Measurements from ENCODE around the gene GAD2.

Gene GAD2

DNA sequence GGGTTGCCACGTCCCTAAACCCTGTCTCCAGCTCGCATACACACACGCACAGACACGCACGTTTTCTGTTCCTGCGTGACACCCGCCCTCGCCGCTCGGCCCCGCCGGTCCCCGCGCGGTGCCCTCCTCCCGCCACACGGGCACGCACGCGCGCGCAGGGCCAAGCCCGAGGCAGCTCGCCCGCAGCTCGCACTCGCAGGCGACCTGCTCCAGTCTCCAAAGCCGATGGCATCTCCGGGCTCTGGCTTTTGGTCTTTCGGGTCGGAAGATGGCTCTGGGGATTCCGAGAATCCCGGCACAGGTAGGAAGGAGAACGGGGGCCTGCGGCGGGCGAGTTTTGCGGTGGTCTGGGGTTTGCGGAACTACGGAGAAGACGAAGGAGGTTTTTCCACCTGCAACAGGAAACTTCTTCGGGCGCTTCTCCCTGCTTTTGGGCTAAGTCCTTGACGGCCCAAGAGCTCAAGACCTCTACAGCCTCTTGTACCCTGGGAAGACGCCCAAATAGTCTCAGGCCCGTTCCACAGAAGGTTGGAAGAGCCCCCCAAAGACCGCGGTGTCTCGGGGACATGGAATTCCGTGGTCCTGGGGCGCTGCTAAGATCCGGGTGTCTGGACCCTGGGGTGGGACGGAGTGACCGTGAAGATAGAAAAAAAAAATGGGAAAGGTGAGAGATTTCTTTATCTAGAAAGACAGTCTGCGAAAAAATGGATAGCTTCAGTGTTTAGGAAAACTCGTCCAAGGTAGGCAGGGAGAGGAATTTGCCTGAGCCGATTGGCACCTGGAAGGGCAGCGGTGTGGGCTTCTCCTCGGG is at the start of gene GAD2:
GAD2 (plus strand) TSS at position 190 of the 811 bp plus-strand sequence; CDS start at position 226, 36 bp downstream.
- TF ChIP-seq FOXM1 (IDR thresholded peaks at IDR 0.05; ENCODE audit: borderline replicate concordance, low read depth), result no peak

DNA sequence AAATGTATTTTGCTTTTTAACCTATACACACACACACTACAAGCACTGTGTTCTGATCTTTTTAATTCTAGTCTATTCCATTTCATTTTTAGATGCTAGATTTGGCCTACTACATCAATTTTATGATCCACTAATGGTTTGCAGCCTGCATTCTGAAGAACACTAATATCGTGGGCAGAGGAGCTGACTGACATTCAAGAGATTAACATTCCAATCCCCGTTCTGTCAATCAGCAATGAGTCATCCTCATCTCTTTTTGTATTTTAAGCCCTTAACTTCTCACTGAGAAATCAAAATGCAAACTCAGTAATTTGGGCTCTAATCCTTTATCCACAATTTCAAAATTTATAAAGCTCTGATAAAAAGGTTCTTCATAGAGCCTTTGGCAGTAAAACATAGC is 47.1 kb upstream of the GAD2 start:
- TF ChIP-seq FOXM1 (IDR thresholded peaks at IDR 0.05; ENCODE audit: borderline replicate concordance, low read depth) (no peak), RAD21 (IDR thresholded peaks at IDR 0.05; ENCODE audit: low read depth) (no peak), EP300 (IDR thresholded peaks at IDR 0.05; ENCODE audit: borderline replicate concordance) (no peak), CREB1 (IDR thresholded peaks at IDR 0.05; ENCODE audit: low read depth) (no peak), CEBPB (IDR thresholded peaks at IDR 0.05) (no peak), TEAD4 (IDR thresholded peaks at IDR 0.05) (no peak)
- TF ChIP-seq, protein P1, sequence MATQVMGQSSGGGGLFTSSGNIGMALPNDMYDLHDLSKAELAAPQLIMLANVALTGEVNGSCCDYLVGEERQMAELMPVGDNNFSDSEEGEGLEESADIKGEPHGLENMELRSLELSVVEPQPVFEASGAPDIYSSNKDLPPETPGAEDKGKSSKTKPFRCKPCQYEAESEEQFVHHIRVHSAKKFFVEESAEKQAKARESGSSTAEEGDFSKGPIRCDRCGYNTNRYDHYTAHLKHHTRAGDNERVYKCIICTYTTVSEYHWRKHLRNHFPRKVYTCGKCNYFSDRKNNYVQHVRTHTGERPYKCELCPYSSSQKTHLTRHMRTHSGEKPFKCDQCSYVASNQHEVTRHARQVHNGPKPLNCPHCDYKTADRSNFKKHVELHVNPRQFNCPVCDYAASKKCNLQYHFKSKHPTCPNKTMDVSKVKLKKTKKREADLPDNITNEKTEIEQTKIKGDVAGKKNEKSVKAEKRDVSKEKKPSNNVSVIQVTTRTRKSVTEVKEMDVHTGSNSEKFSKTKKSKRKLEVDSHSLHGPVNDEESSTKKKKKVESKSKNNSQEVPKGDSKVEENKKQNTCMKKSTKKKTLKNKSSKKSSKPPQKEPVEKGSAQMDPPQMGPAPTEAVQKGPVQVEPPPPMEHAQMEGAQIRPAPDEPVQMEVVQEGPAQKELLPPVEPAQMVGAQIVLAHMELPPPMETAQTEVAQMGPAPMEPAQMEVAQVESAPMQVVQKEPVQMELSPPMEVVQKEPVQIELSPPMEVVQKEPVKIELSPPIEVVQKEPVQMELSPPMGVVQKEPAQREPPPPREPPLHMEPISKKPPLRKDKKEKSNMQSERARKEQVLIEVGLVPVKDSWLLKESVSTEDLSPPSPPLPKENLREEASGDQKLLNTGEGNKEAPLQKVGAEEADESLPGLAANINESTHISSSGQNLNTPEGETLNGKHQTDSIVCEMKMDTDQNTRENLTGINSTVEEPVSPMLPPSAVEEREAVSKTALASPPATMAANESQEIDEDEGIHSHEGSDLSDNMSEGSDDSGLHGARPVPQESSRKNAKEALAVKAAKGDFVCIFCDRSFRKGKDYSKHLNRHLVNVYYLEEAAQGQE (IDR thresholded peaks at IDR 0.05; ENCODE audit: low read depth), result no peak

DNA sequence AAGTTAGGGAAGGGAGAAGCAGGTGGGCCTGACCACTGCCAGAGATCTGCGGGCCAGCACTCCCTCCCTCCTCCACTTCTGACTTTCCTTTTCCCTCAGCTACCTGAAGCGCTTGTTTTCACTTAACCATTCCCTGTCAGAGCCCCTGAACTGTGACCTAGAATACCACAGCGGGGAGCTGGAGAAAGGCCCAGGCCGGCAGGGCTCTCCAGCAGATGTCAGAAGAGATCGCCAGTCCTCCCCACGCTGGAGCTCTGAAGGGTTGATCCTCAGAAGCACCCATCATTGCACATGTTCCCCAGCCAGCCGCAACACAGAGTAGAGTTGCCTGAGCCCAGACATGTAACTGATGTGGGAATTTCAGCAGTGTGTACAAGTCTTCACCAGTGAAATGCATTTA is 44.4 kb upstream of the GAD2 start:
- TF ChIP-seq EGR1 (IDR thresholded peaks at IDR 0.05) (no peak), CREB1 (IDR thresholded peaks at IDR 0.05; ENCODE audit: low read depth) (no peak), YY1 (IDR thresholded peaks at IDR 0.05; ENCODE audit: low read depth) (no peak), TEAD4 (IDR thresholded peaks at IDR 0.05) (no peak), NFIC (IDR thresholded peaks at IDR 0.05) (no peak), RAD21 (IDR thresholded peaks at IDR 0.05; ENCODE audit: low read depth) (no peak), ZBTB7A (IDR thresholded peaks at IDR 0.05; ENCODE audit: low read depth) (no peak), TCF12 (IDR thresholded peaks at IDR 0.05; ENCODE audit: low read depth) (no peak), CEBPB (IDR thresholded peaks at IDR 0.05) (no peak), EP300 (IDR thresholded peaks at IDR 0.05; ENCODE audit: borderline replicate concordance) (no peak), FOXM1 (IDR thresholded peaks at IDR 0.05; ENCODE audit: borderline replicate concordance, low read depth) (no peak), TAF1 (IDR thresholded peaks at IDR 0.05; ENCODE audit: low read depth) (no peak), MAX (IDR thresholded peaks at IDR 0.05) (no peak)
- TF ChIP-seq, protein P2, sequence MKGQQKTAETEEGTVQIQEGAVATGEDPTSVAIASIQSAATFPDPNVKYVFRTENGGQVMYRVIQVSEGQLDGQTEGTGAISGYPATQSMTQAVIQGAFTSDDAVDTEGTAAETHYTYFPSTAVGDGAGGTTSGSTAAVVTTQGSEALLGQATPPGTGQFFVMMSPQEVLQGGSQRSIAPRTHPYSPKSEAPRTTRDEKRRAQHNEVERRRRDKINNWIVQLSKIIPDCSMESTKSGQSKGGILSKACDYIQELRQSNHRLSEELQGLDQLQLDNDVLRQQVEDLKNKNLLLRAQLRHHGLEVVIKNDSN (IDR thresholded peaks at IDR 0.05), result no peak
- TF ChIP-seq, protein P1 (IDR thresholded peaks at IDR 0.05; ENCODE audit: low read depth), result no peak

- TF ChIP-seq, protein P2 (IDR thresholded peaks at IDR 0.05), result no peak
- TF ChIP-seq EGR1 (IDR thresholded peaks at IDR 0.05), result no peak
- no peak for TF ChIP-seq ZBTB7A (IDR thresholded peaks at IDR 0.05; ENCODE audit: low read depth)
- no peak for TF ChIP-seq NFIC (IDR thresholded peaks at IDR 0.05)
- TF ChIP-seq FOXM1 (IDR thresholded peaks at IDR 0.05; ENCODE audit: borderline replicate concordance, low read depth), result no peak
- no peak for TF ChIP-seq MAX (IDR thresholded peaks at IDR 0.05)
- TF ChIP-seq YY1 (IDR thresholded peaks at IDR 0.05; ENCODE audit: low read depth), result no peak
- TF ChIP-seq EP300 (IDR thresholded peaks at IDR 0.05; ENCODE audit: borderline replicate concordance), result no peak
- no peak for TF ChIP-seq RAD21 (IDR thresholded peaks at IDR 0.05; ENCODE audit: low read depth)
- no peak for TF ChIP-seq TCF12 (IDR thresholded peaks at IDR 0.05; ENCODE audit: low read depth)
- no peak for TF ChIP-seq TAF1 (IDR thresholded peaks at IDR 0.05; ENCODE audit: low read depth)
- TF ChIP-seq, protein P1 (IDR thresholded peaks at IDR 0.05; ENCODE audit: low read depth), result no peak
- TF ChIP-seq CREB1 (IDR thresholded peaks at IDR 0.05; ENCODE audit: low read depth), result no peak
- no peak for TF ChIP-seq TEAD4 (IDR thresholded peaks at IDR 0.05)
- no peak for TF ChIP-seq CEBPB (IDR thresholded peaks at IDR 0.05)
Observed at GRCh38 chr10:26173837-26174236, 42.7 kb upstream of the GAD2 start.

Measured in Ishikawa (cell line).